WTC11 (cell line): Measurements from ENCODE around the gene LGMN. TPM values are rescaled to one million over a fixed set of nuclear protein-coding genes. Genes with fewer than 3 reads are reported as not detected.
A peak's percentile ranks its signal among the peaks of the same experiment; 100 is the strongest.

Experiments used
- ATAC-seq: fragments of 200-7000 bp; cut with Tn5 transposase; 2 replicates; pipeline ENCODE4 v1.10.0; 2021; ENCODE audit warnings: mild to moderate bottlenecking, moderate library complexity
- CTCF ChIA-PET: fragments of 300-600 bp; sonication (Branson Sonifier 250); formaldehyde crosslinking; loops from one replicate; lab custom pipeline; 2021; ENCODE audit warnings: antibody characterized with exemption; lab: Charles Lee
- POLR2A ChIA-PET: fragments of 350-600 bp; sonication (Branson Sonifier 250); formaldehyde crosslinking; loops from one replicate; lab custom pipeline; 2021; ENCODE audit warnings: antibody characterized with exemption; lab: Charles Lee
- DNase-seq: peaks from one replicate; pipeline ENCODE4 v3.0.0; 2021; ENCODE audit warnings: low spot score
- H3K27ac Mint-ChIP-seq: 2 replicates; pipeline ENCODE4 v1.8.0; 2021; ENCODE audit warnings: mixed read lengths
- H3K27me3 Mint-ChIP-seq: 2 replicates; pipeline ENCODE4 v1.8.0; 2021; ENCODE audit warnings: low read depth, mild to moderate bottlenecking, moderate library complexity, mixed read lengths
- H3K36me3 Mint-ChIP-seq: 2 replicates; pipeline ENCODE4 v1.8.0; 2021; ENCODE audit warnings: mixed read lengths
- H3K4me1 Mint-ChIP-seq: 2 replicates; pipeline ENCODE4 v1.8.0; 2022; ENCODE audit warnings: mixed read lengths
- H3K4me3 Mint-ChIP-seq: 2 replicates; pipeline ENCODE4 v1.8.0; 2021; ENCODE audit warnings: mild to moderate bottlenecking, moderate library complexity, mixed read lengths
- H3K9me3 Mint-ChIP-seq: 2 replicates; pipeline ENCODE4 v1.8.0; 2021; ENCODE audit warnings: mixed read lengths
- ATF3 ChIP-seq: sonication (generic); formaldehyde crosslinking; conservative IDR thresholded peaks from 2 replicates; pipeline ENCODE4 v1.8.1; 2022; ENCODE audit warnings: mild to moderate bottlenecking, missing genetic modification reagents
- CBFB ChIP-seq: sonication (generic); formaldehyde crosslinking; IDR thresholded peaks from 2 replicates; pipeline ENCODE4 v1.8.1; 2022; ENCODE audit warnings: mild to moderate bottlenecking, low read depth, missing genetic modification reagents
- E2F5 ChIP-seq: sonication (generic); formaldehyde crosslinking; IDR thresholded peaks from 2 replicates; pipeline ENCODE4 v1.8.1; 2022; ENCODE audit warnings: mild to moderate bottlenecking, moderate library complexity, missing genetic modification reagents
- FOXJ3 ChIP-seq: sonication (generic); formaldehyde crosslinking; IDR thresholded peaks from 2 replicates; pipeline ENCODE4 v1.9.0; 2021; ENCODE audit warnings: missing genetic modification reagents, mild to moderate bottlenecking, borderline replicate concordance
- IRF2 ChIP-seq: sonication (generic); formaldehyde crosslinking; IDR thresholded peaks from 2 replicates; pipeline ENCODE4 v1.8.0; 2022; ENCODE audit warnings: low read depth, missing genetic modification reagents, borderline replicate concordance
- MYBL2 ChIP-seq: sonication (generic); formaldehyde crosslinking; IDR thresholded peaks from 2 replicates; pipeline ENCODE4 v1.8.1; 2023; ENCODE audit warnings: mild to moderate bottlenecking, moderate library complexity, missing genetic modification reagents
- NFYB ChIP-seq: sonication (generic); formaldehyde crosslinking; conservative IDR thresholded peaks from 2 replicates; pipeline ENCODE4 v1.8.0; 2022; ENCODE audit warnings: low read depth, missing genetic modification reagents
- OVOL2 ChIP-seq: fragments of 250-450 bp; sonication (Bioruptor Pico); IDR thresholded peaks from 2 replicates; pipeline ENCODE4 v1.9.0; 2021; ENCODE audit warnings: mild to moderate bottlenecking, borderline replicate concordance
- RORB ChIP-seq: fragments of 250-450 bp; sonication (Bioruptor Pico); IDR thresholded peaks from 2 replicates; pipeline ENCODE4 v1.9.0; 2021; ENCODE audit warnings: mild to moderate bottlenecking
- SP1 ChIP-seq: sonication (generic); formaldehyde crosslinking; conservative IDR thresholded peaks from 2 replicates; pipeline ENCODE4 v1.8.1; 2022; ENCODE audit warnings: missing genetic modification reagents
- USF2 ChIP-seq: sonication (generic); formaldehyde crosslinking; IDR thresholded peaks from 2 replicates; pipeline ENCODE4 v1.8.1; 2023; ENCODE audit warnings: mild to moderate bottlenecking, missing genetic modification reagents, moderate library complexity
- ZBTB21 ChIP-seq: sonication (generic); formaldehyde crosslinking; IDR thresholded peaks from 2 replicates; pipeline ENCODE4 v1.8.1; 2023; ENCODE audit warnings: mild to moderate bottlenecking, missing genetic modification reagents, borderline replicate concordance
- ZNF219 ChIP-seq: sonication (generic); formaldehyde crosslinking; IDR thresholded peaks from 2 replicates; pipeline ENCODE4 v1.8.0; 2023; ENCODE audit warnings: missing genetic modification reagents, mild to moderate bottlenecking, borderline replicate concordance
- ZNF232 ChIP-seq: sonication (generic); formaldehyde crosslinking; IDR thresholded peaks from 2 replicates; pipeline ENCODE4 v1.8.0; 2022; ENCODE audit warnings: mild to moderate bottlenecking, missing genetic modification reagents
- ZNF317 ChIP-seq: sonication (generic); formaldehyde crosslinking; IDR thresholded peaks from 2 replicates; pipeline ENCODE4 v1.8.1; 2023; ENCODE audit warnings: low read depth, mild to moderate bottlenecking, moderate library complexity, missing genetic modification reagents, borderline replicate concordance
- total RNA-seq: library from RNA; stranded (reverse); gene quantifications from 3 replicates; pipeline ENCODE4 v1.2.3, GENCODE V29; 2021
- TF ChIP-seq, protein P1 (sequence below): fragments of 250-450 bp; sonication (Bioruptor Pico); conservative IDR thresholded peaks from 2 replicates; pipeline ENCODE4 v1.9.0; 2021; ENCODE audit warnings: mild to moderate bottlenecking
- TF ChIP-seq, protein P2 (sequence below): sonication (generic); formaldehyde crosslinking; conservative IDR thresholded peaks from 2 replicates; pipeline ENCODE4 v1.8.1; 2023; ENCODE audit warnings: mild to moderate bottlenecking, low read depth, missing genetic modification reagents, moderate library complexity
- TF ChIP-seq, protein P3 (sequence below): sonication (generic); formaldehyde crosslinking; IDR thresholded peaks from 2 replicates; pipeline ENCODE4 v1.8.1; 2022; ENCODE audit warnings: missing genetic modification reagents, borderline replicate concordance
- TF ChIP-seq, protein P4 (sequence below): fragments of 250-450 bp; sonication (Bioruptor Pico); IDR thresholded peaks from 2 replicates; pipeline ENCODE4 v1.8.0; 2021; ENCODE audit warnings: mild to moderate bottlenecking
- TF ChIP-seq, protein P5 (sequence below): fragments of 200-600 bp; IDR thresholded peaks from 2 replicates; pipeline ENCODE4 v1.8.0; 2022; ENCODE audit warnings: antibody characterized with exemption

Gene LGMN
- total RNA-seq, 1 experiment from 2014 or later: 55.7 TPM

DNA sequence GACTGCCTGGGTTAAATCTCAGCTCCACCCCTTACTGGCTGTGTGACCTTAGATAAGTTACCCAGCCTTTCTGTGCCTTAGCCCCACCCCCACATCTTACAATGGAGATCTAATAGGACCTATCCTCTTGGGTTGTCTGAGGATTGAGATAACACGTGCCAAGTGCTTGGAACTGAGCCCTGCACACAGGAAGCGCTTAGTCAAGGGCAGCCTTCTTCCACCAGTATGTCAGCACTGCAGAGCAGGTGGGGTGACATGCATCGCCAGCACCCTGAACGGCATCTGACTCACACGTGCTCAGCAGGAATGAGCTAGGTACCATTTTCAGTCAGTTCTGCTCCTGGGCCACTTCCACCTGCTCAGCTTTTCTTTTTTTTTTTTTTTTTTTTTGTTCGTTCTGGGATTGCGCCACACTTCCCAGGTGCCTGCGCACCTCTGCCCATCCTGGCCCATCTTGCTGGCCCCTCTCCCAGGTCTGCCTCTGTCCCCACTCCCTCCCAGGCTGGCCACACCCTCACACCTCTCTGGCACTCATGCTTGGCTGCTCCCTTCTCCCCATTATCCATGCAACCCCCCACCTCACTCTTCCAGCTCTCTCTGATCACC lies 19.6 kb downstream of the LGMN start:
- H3K4me3 Mint-ChIP-seq: no peak overlapping the region
- no peak overlapping the region for H3K27ac Mint-ChIP-seq
- ChIA-PET CTCF (interaction anchor here (0.7 kb wide), 1 partner anchor 27 kb away, joined by 9 read pairs; no protein-coding TSS in a partner anchor), POLR2A (no interaction called here)
- no peaks in the 10 kb centered on the region for H3K4me1 Mint-ChIP-seq
- peaks cover 4% of the 10 kb centered on the region for H3K9me3 Mint-ChIP-seq
- peaks cover 35% of the 10 kb centered on the region for H3K36me3 Mint-ChIP-seq
- DNase-seq (no peak), ATAC-seq (peak; percentile 24; the same call in 1 of the 2 replicates)
- no peaks in the 10 kb centered on the region for H3K27me3 Mint-ChIP-seq
- TF ChIP-seq NFYB (CRISPR knock-in tag): no peak
- no peak for TF ChIP-seq RORB (CRISPR knock-in tag)
- no peak for TF ChIP-seq IRF2 (CRISPR knock-in tag)
- TF ChIP-seq CBFB (CRISPR knock-in tag): no peak
- no peak for TF ChIP-seq ATF3 (CRISPR knock-in tag)
- TF ChIP-seq, protein P1, sequence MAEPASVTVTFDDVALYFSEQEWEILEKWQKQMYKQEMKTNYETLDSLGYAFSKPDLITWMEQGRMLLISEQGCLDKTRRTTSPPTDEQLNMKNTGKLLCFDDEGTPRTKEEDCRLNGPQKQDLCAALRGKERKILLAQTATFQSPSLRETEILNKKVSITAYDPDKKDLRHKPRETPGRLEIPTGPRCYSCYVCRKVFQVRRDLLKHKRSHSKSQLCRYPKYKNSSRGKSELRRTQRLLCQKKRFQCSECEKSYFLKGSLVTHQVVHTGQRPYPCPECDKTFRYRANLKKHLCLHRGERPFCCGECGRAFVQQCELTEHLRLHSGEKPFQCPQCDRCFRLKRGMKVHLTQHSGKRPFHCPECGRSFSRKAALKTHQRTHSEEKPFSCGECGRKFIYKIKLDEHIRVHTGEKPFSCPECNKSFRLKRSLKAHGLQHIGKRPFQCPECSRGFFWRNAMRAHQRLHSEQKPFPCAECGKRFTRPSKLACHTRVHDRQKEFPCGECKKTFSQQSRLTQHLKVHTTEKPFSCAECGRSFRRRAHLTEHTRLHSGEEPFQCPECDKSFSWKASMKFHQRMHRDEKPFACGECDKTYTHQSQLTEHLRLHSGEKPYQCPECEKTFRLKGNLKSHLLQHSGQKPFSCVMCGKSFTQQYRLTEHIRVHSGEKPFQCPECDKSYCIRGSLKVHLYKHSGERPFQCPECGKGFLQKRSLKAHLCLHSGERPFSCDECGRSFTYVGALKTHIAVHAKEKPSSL (CRISPR knock-in tag): no peak
- TF ChIP-seq, protein P2, sequence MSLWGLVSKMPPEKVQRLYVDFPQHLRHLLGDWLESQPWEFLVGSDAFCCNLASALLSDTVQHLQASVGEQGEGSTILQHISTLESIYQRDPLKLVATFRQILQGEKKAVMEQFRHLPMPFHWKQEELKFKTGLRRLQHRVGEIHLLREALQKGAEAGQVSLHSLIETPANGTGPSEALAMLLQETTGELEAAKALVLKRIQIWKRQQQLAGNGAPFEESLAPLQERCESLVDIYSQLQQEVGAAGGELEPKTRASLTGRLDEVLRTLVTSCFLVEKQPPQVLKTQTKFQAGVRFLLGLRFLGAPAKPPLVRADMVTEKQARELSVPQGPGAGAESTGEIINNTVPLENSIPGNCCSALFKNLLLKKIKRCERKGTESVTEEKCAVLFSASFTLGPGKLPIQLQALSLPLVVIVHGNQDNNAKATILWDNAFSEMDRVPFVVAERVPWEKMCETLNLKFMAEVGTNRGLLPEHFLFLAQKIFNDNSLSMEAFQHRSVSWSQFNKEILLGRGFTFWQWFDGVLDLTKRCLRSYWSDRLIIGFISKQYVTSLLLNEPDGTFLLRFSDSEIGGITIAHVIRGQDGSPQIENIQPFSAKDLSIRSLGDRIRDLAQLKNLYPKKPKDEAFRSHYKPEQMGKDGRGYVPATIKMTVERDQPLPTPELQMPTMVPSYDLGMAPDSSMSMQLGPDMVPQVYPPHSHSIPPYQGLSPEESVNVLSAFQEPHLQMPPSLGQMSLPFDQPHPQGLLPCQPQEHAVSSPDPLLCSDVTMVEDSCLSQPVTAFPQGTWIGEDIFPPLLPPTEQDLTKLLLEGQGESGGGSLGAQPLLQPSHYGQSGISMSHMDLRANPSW (CRISPR knock-in tag): no peak
- TF ChIP-seq ZNF232: no peak
- no peak for TF ChIP-seq MYBL2 (CRISPR knock-in tag)
- no peak for TF ChIP-seq OVOL2 (CRISPR knock-in tag)
- no peak for TF ChIP-seq USF2 (CRISPR knock-in tag)
- TF ChIP-seq, protein P3, sequence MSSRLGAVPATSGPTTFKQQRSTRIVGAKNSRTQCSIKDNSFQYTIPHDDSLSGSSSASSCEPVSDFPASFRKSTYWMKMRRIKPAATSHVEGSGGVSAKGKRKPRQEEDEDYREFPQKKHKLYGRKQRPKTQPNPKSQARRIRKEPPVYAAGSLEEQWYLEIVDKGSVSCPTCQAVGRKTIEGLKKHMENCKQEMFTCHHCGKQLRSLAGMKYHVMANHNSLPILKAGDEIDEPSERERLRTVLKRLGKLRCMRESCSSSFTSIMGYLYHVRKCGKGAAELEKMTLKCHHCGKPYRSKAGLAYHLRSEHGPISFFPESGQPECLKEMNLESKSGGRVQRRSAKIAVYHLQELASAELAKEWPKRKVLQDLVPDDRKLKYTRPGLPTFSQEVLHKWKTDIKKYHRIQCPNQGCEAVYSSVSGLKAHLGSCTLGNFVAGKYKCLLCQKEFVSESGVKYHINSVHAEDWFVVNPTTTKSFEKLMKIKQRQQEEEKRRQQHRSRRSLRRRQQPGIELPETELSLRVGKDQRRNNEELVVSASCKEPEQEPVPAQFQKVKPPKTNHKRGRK: no peak
- no peak for TF ChIP-seq ZBTB21 (CRISPR knock-in tag)
- TF ChIP-seq SP1 (CRISPR knock-in tag): no peak
- TF ChIP-seq ZNF317 (CRISPR knock-in tag): no peak
- no peak for TF ChIP-seq FOXJ3 (CRISPR knock-in tag)
- no peak for TF ChIP-seq E2F5 (CRISPR knock-in tag)
- TF ChIP-seq, protein P4, sequence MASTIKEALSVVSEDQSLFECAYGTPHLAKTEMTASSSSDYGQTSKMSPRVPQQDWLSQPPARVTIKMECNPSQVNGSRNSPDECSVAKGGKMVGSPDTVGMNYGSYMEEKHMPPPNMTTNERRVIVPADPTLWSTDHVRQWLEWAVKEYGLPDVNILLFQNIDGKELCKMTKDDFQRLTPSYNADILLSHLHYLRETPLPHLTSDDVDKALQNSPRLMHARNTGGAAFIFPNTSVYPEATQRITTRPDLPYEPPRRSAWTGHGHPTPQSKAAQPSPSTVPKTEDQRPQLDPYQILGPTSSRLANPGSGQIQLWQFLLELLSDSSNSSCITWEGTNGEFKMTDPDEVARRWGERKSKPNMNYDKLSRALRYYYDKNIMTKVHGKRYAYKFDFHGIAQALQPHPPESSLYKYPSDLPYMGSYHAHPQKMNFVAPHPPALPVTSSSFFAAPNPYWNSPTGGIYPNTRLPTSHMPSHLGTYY (CRISPR knock-in tag): no peak
- no peak for TF ChIP-seq ZNF219
- TF ChIP-seq, protein P5, sequence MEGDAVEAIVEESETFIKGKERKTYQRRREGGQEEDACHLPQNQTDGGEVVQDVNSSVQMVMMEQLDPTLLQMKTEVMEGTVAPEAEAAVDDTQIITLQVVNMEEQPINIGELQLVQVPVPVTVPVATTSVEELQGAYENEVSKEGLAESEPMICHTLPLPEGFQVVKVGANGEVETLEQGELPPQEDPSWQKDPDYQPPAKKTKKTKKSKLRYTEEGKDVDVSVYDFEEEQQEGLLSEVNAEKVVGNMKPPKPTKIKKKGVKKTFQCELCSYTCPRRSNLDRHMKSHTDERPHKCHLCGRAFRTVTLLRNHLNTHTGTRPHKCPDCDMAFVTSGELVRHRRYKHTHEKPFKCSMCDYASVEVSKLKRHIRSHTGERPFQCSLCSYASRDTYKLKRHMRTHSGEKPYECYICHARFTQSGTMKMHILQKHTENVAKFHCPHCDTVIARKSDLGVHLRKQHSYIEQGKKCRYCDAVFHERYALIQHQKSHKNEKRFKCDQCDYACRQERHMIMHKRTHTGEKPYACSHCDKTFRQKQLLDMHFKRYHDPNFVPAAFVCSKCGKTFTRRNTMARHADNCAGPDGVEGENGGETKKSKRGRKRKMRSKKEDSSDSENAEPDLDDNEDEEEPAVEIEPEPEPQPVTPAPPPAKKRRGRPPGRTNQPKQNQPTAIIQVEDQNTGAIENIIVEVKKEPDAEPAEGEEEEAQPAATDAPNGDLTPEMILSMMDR: no peak
